ENCODE results near the gene FNDC4. TPM values are rescaled to one million over a fixed set of nuclear protein-coding genes. Genes with fewer than 3 reads are reported as not detected.

Gene FNDC4
- total and polyA plus RNA-seq, 4 donors = 11.4 to 165 (median 41.8) TPM

- Histone ChIP-seq H3K27ac (ENCODE audit: low read depth in 1 of 2, low read length in 2 of 2) (no peak overlapping the region), H3K27me3 (ENCODE audit: control insufficient read depth in 4 of 4, insufficient read depth in 4 of 4, low read length in 3 of 4) (no peaks in the 10 kb centered on the region), H3K36me3 (ENCODE audit: control insufficient read depth in 4 of 4, insufficient read depth in 3 of 4, low read depth in 1 of 4, low read length in 3 of 4) (peaks cover 0 to 46% (median 9%) of the 10 kb centered on the region in 4 donors), H3K9me3 (ENCODE audit: control insufficient read depth in 4 of 4, low read length in 3 of 4) (no peaks in the 10 kb centered on the region), H3K4me1 (ENCODE audit: control insufficient read depth in 4 of 4, insufficient read depth in 4 of 4, low read length in 3 of 4) (no peaks in the 10 kb centered on the region), H3K4me3 (ENCODE audit: low read depth in 1 of 3, low read length in 3 of 3) (no peak overlapping the region), H3K9ac (ENCODE audit: low read depth in 1 of 2, low read length in 2 of 2) (no peak overlapping the region)
- TF ChIP-seq ATF3 (IDR thresholded peaks at IDR 0.05) = no peak
- 88% methylated on average over 1 of the region's 1 CpG for WGBS
- no peak for DNase-seq (ENCODE audit: low spot score)
Observed at GRCh38 chr2:27451095-27451494, 43.9 kb downstream of the FNDC4 start.

- Histone ChIP-seq H3K9me3 (ENCODE audit: control insufficient read depth in 4 of 4, low read length in 3 of 4) (no peaks in the 10 kb centered on the region), H3K36me3 (ENCODE audit: control insufficient read depth in 4 of 4, insufficient read depth in 3 of 4, low read depth in 1 of 4, low read length in 3 of 4) (peaks cover 0 to 35% (median 7%) of the 10 kb centered on the region in 4 donors), H3K27me3 (ENCODE audit: control insufficient read depth in 4 of 4, insufficient read depth in 4 of 4, low read length in 3 of 4) (no peaks in the 10 kb centered on the region), H3K9ac (ENCODE audit: low read depth in 1 of 2, low read length in 2 of 2) (no peak overlapping the region), H3K4me3 (ENCODE audit: low read depth in 1 of 3, low read length in 3 of 3) (no peak overlapping the region), H3K27ac (ENCODE audit: low read depth in 1 of 2, low read length in 2 of 2) (no peak overlapping the region), H3K4me1 (ENCODE audit: control insufficient read depth in 4 of 4, insufficient read depth in 4 of 4, low read length in 3 of 4) (no peaks in the 10 kb centered on the region)
- TF ChIP-seq JUND (IDR thresholded peaks at IDR 0.05) (no peak), REST (IDR thresholded peaks at IDR 0.05) (no peak)
- 69% methylated on average over 3 of the region's 3 CpGs for WGBS
- DNase-seq (ENCODE audit: low spot score) = no peak
Observed at GRCh38 chr2:27448381-27448780, 46.6 kb downstream of the FNDC4 start.

GRCh38 chr2:27446057-27446456 lies 48.9 kb downstream of the FNDC4 start:
- no peak for DNase-seq (ENCODE audit: low spot score)
- no peak overlapping the region for H3K27ac ChIP-seq (ENCODE audit: low read depth in 1 of 2, low read length in 2 of 2)
- no peaks in the 10 kb centered on the region for H3K27me3 ChIP-seq (ENCODE audit: control insufficient read depth in 4 of 4, insufficient read depth in 4 of 4, low read length in 3 of 4)
- peaks cover 0 to 37% (median 12%) of the 10 kb centered on the region in 4 donors for H3K36me3 ChIP-seq (ENCODE audit: control insufficient read depth in 4 of 4, insufficient read depth in 3 of 4, low read depth in 1 of 4, low read length in 3 of 4)
- H3K9ac ChIP-seq (ENCODE audit: low read depth in 1 of 2, low read length in 2 of 2) = no peak overlapping the region
- 61% methylated on average over 3 of the region's 3 CpGs for WGBS
- H3K4me3 ChIP-seq (ENCODE audit: low read depth in 1 of 3, low read length in 3 of 3) = no peak overlapping the region
- peaks cover 3 to 10% (median 6%) of the 10 kb centered on the region in 4 donors for H3K4me1 ChIP-seq (ENCODE audit: control insufficient read depth in 4 of 4, insufficient read depth in 4 of 4, low read length in 3 of 4)
- H3K9me3 ChIP-seq (ENCODE audit: control insufficient read depth in 4 of 4, low read length in 3 of 4) = no peaks in the 10 kb centered on the region
- no peak for TF ChIP-seq ATF3 (IDR thresholded peaks at IDR 0.05)
- no peak for TF ChIP-seq TAF1 (conservative IDR thresholded peaks at IDR 0.05)
- no peak for TF ChIP-seq JUND (IDR thresholded peaks at IDR 0.05)
- TF ChIP-seq EGR1 (IDR thresholded peaks at IDR 0.05; ENCODE audit: low read depth in 2 of 2) = no peak
- no peak for TF ChIP-seq MAX (IDR thresholded peaks at IDR 0.05)
- no peak for TF ChIP-seq NR2F2 (IDR thresholded peaks at IDR 0.05)
- no peak for TF ChIP-seq HNF4A (conservative IDR thresholded peaks at IDR 0.05)
- TF ChIP-seq FOXA1 (IDR thresholded peaks at IDR 0.05) = no peak
- TF ChIP-seq ZBTB33 (IDR thresholded peaks at IDR 0.05) = no peak
- TF ChIP-seq GABPA (IDR thresholded peaks at IDR 0.05 in 1 of 2, conservative IDR thresholded peaks at IDR 0.05 in 1 of 2) = no peak
- no peak for TF ChIP-seq YY1 (IDR thresholded peaks at IDR 0.05)
- no peak for TF ChIP-seq SP1 (IDR thresholded peaks at IDR 0.05)
- TF ChIP-seq FOXA2 (IDR thresholded peaks at IDR 0.05) = no peak
- no peak for TF ChIP-seq HNF4G (IDR thresholded peaks at IDR 0.05)
- TF ChIP-seq REST (IDR thresholded peaks at IDR 0.05) = no peak
- no peak for TF ChIP-seq RAD21 (IDR thresholded peaks at IDR 0.05)
- no peak for TF ChIP-seq CTCF (IDR thresholded peaks at IDR 0.05; ENCODE audit: low read depth, low read length, missing input control)
